B cell (primary cell): Measurements from ENCODE around the gene PLA2G3.

ENCODE experiments used
- EZH2 ChIP-seq: IDR thresholded peaks from 2 replicates; pipeline ENCODE4 v1.6.1; 2012; ENCODE audit warnings: borderline replicate concordance, low read depth, mild to moderate bottlenecking, moderate library complexity, low read length; ENCODE audit not compliant: insufficient read depth, poor library complexity, severe bottlenecking
- TF ChIP-seq, protein P1 (sequence below): fragments of 200-600 bp; IDR thresholded peaks from one replicate; pipeline ENCODE4 v1.8.0; 2022; ENCODE audit warnings: antibody characterized with exemption, mild to moderate bottlenecking

DNA sequence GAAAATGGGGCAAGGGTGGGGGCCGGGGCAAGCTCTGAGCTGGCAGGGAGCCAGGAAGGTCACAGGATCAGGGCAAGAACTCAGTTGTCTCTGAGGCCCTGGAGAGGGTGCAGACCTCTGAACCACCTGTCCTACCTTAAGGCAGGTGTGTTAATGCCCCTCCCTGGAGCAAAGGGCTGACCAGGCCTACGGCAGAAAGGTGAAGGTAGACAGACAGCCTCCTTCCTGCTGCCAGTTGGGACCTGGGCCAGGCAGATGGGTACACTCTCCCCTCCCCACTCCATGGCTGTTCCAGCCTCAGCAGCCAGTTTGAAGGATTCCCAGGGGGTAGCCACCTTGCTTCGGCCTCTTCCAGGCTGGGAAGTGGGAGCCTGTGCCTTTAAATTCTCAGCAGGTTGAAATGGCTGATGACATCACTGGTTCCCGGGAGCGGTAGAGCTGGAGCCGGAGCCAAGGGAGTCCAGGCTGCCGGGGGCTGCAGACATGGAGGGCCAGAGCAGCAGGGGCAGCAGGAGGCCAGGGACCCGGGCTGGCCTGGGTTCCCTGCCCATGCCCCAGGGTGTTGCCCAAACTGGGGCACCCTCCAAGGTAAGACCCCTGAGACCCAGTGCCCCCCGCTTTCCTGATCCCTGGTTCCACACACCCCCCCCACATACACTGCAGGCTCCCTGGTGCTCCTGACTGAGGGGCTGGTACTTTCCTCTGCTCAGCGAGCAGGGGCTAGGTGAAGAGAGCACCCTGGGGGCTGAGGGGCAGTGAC lies 17.6 kb downstream of the PLA2G3 start, which contains the start of gene INPP5J:
- TF ChIP-seq, protein P1, sequence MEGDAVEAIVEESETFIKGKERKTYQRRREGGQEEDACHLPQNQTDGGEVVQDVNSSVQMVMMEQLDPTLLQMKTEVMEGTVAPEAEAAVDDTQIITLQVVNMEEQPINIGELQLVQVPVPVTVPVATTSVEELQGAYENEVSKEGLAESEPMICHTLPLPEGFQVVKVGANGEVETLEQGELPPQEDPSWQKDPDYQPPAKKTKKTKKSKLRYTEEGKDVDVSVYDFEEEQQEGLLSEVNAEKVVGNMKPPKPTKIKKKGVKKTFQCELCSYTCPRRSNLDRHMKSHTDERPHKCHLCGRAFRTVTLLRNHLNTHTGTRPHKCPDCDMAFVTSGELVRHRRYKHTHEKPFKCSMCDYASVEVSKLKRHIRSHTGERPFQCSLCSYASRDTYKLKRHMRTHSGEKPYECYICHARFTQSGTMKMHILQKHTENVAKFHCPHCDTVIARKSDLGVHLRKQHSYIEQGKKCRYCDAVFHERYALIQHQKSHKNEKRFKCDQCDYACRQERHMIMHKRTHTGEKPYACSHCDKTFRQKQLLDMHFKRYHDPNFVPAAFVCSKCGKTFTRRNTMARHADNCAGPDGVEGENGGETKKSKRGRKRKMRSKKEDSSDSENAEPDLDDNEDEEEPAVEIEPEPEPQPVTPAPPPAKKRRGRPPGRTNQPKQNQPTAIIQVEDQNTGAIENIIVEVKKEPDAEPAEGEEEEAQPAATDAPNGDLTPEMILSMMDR = no peak
- no peak for TF ChIP-seq EZH2
